MM.1S (cell line): ENCODE data around the gene HOXA11.

Experiments
- DNase-seq: peaks from one replicate; pipeline ENCODE4 v3.0.0-alpha.2; 2015
- H2AFZ ChIP-seq: fragments of 300-600 bp; sonication (generic); 2 replicates; pipeline ENCODE4 v1.6.0; 2016; ENCODE audit warnings: antibody characterized with exemption, low read length
- H3F3A ChIP-seq: fragments of 300-600 bp; sonication (generic); 2 replicates; pipeline ENCODE4 v1.6.1; 2016; ENCODE audit warnings: mild to moderate bottlenecking, antibody characterized with exemption, low read length, moderate library complexity, mixed read lengths; ENCODE audit not compliant: insufficient read depth
- H3K27ac ChIP-seq: fragments of 300-600 bp; sonication (generic); 2 replicates; pipeline ENCODE4 v1.5.1; 2016; ENCODE audit warnings: mild to moderate bottlenecking, low read length
- H3K27me3 ChIP-seq: fragments of 300-600 bp; sonication (generic); replicated peaks from 2 replicates; pipeline ENCODE4 v1.6.0; 2016; ENCODE audit warnings: low read length; ENCODE audit not compliant: insufficient read depth
- H3K36me3 ChIP-seq: fragments of 300-600 bp; sonication (generic); replicated peaks from 2 replicates; pipeline ENCODE4 v1.6.1; 2016; ENCODE audit warnings: mild to moderate bottlenecking, low read length, mixed read lengths; ENCODE audit not compliant: insufficient read depth
- H3K4me1 ChIP-seq: fragments of 300-600 bp; sonication (generic); 2 replicates; pipeline ENCODE4 v1.6.1; 2016; ENCODE audit warnings: low read length, mixed read lengths
- H3K4me2 ChIP-seq: fragments of 300-600 bp; sonication (generic); 2 replicates; pipeline ENCODE4 v1.6.0; 2016; ENCODE audit warnings: low read depth, low read length
- H3K4me3 ChIP-seq: fragments of 300-600 bp; sonication (generic); 2 replicates; pipeline ENCODE4 v1.5.1; 2016; ENCODE audit warnings: low read length, mixed read lengths
- H3K79me2 ChIP-seq: fragments of 300-600 bp; sonication (generic); 2 replicates; pipeline ENCODE4 v1.6.1; 2016; ENCODE audit warnings: mixed run types, low read length, mixed read lengths
- H3K9ac ChIP-seq: fragments of 300-600 bp; sonication (generic); 2 replicates; pipeline ENCODE4 v1.6.1; 2016; ENCODE audit warnings: low read length, mixed read lengths
- H3K9me2 ChIP-seq: fragments of 300-600 bp; sonication (generic); replicated peaks from 2 replicates; pipeline ENCODE4 v1.6.1; 2016; ENCODE audit warnings: mild to moderate bottlenecking, low read length, mixed read lengths; ENCODE audit not compliant: insufficient read depth
- H3K9me3 ChIP-seq: fragments of 300-600 bp; sonication (generic); replicated peaks from 2 replicates; pipeline ENCODE4 v1.6.1; 2016; ENCODE audit warnings: mild to moderate bottlenecking, low read length, mixed read lengths; ENCODE audit not compliant: insufficient read depth
- H4K20me1 ChIP-seq: fragments of 300-600 bp; sonication (generic); 2 replicates; pipeline ENCODE4 v1.6.1; 2016; ENCODE audit warnings: mild to moderate bottlenecking, low read length, moderate library complexity, mixed read lengths; ENCODE audit not compliant: insufficient read depth
- EZH2 ChIP-seq: fragments of 300-600 bp; sonication (generic); optimal IDR thresholded peaks from 2 replicates; pipeline ENCODE3; 2017; ENCODE audit warnings: low read depth, mild to moderate bottlenecking, antibody characterized with exemption, low read length, mixed read lengths
- EZH2phosphoT487 ChIP-seq: fragments of 300-600 bp; sonication (generic); IDR thresholded peaks from 2 replicates; pipeline ENCODE4 v1.6.1; 2018; ENCODE audit warnings: antibody characterized with exemption, low read length
- TF ChIP-seq, protein P1 (sequence below): fragments of 300-600 bp; sonication (generic); IDR thresholded peaks from 2 replicates; pipeline ENCODE4 v1.5.1; 2016; ENCODE audit warnings: antibody characterized with exemption, low read length, mixed read lengths

The HOXA11 gene

DNA sequence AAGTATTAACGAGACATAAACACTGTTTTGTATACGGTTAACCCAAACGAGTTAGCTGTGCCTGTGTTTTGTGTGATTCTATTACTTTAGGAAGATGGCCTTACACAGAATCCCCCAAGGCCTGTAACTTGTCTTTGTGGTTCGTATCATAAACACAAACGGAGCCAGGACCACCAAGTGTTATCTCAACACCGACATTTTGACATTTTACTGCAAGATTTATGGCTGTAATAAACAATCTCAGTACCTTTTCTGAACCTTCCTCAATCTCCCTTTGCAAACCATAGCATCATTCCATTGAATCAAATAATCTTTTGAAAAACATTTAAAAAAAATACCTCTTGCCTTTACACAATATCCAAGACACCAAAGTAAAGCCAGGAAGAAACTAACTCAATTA is 52.1 kb downstream of the HOXA11 start:
- no peak for DNase-seq
- no peaks in the 10 kb centered on the region for H3F3A ChIP-seq
- no peak overlapping the region for H3K4me2 ChIP-seq
- no peak overlapping the region for H3K27ac ChIP-seq
- no peak overlapping the region for H3K9ac ChIP-seq
- H3K9me3 ChIP-seq = no peaks in the 10 kb centered on the region
- H4K20me1 ChIP-seq = no peaks in the 10 kb centered on the region
- H2AFZ ChIP-seq = no peak overlapping the region
- no peak overlapping the region for H3K4me3 ChIP-seq
- TF ChIP-seq, protein P1, sequence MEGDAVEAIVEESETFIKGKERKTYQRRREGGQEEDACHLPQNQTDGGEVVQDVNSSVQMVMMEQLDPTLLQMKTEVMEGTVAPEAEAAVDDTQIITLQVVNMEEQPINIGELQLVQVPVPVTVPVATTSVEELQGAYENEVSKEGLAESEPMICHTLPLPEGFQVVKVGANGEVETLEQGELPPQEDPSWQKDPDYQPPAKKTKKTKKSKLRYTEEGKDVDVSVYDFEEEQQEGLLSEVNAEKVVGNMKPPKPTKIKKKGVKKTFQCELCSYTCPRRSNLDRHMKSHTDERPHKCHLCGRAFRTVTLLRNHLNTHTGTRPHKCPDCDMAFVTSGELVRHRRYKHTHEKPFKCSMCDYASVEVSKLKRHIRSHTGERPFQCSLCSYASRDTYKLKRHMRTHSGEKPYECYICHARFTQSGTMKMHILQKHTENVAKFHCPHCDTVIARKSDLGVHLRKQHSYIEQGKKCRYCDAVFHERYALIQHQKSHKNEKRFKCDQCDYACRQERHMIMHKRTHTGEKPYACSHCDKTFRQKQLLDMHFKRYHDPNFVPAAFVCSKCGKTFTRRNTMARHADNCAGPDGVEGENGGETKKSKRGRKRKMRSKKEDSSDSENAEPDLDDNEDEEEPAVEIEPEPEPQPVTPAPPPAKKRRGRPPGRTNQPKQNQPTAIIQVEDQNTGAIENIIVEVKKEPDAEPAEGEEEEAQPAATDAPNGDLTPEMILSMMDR = no peak
- no peak for TF ChIP-seq EZH2
- TF ChIP-seq EZH2phosphoT487 = no peak
- H3K27me3 ChIP-seq = peaks cover 3% of the 10 kb centered on the region; the same call in 1 of the 2 replicates
- no peaks in the 10 kb centered on the region for H3K9me2 ChIP-seq
- H3K4me1 ChIP-seq = no peaks in the 10 kb centered on the region
- no peaks in the 10 kb centered on the region for H3K79me2 ChIP-seq
- H3K36me3 ChIP-seq = no peaks in the 10 kb centered on the region

DNA sequence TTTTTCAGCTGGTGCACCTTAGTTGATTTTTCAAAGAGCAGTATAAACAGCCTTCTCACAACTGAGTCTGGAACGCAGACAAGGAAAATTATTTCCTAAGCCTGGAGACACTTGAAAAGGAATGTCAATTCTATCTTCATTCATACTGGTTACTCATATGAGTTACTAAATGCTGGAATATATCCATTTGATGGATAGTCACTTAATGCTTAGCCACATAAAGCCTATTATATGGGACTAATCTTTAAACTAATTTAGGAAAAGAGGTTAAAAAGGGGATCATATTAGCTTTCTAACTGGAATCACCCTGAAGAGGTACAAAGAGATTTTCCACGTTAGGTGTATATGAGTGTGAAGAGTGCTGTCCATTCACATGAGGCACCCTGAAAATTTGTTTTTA is 52.8 kb downstream of the HOXA11 start:
- Histone ChIP-seq H3K9me3 (no peaks in the 10 kb centered on the region), H3K27ac (no peak overlapping the region), H3K4me1 (no peaks in the 10 kb centered on the region), H3F3A (no peaks in the 10 kb centered on the region), H4K20me1 (no peaks in the 10 kb centered on the region), H2AFZ (no peak overlapping the region), H3K36me3 (no peaks in the 10 kb centered on the region), H3K27me3 (peaks cover 3% of the 10 kb centered on the region; the same call in 1 of the 2 replicates), H3K9me2 (no peaks in the 10 kb centered on the region), H3K4me2 (no peak overlapping the region), H3K9ac (no peak overlapping the region), H3K4me3 (no peak overlapping the region), H3K79me2 (no peaks in the 10 kb centered on the region)
- no peak for TF ChIP-seq EZH2
- no peak for TF ChIP-seq EZH2phosphoT487
- TF ChIP-seq, protein P1 = no peak
- DNase-seq = no peak

DNA sequence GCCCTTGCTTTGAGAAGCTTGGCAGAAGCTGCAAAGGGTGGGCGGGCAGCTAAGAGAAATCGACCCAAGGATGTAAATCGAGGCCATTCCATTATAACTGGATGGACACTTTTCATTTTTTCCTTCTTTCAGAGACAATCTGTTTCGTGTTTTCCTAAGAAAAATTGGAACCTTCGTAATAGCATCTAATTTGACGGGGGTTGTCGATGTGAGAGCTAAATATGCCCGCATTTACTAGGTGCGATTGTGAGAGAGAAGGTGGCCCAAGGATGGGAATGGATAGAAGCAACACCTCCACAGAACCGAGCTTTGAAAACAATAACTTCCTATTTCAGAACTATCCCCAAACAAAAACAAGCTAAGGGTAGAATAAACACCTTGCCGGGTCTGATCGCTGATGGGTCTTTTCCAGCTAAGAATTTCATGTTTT is 53.6 kb downstream of the HOXA11 start:
- Histone ChIP-seq H3K36me3 (no peaks in the 10 kb centered on the region), H3K79me2 (no peaks in the 10 kb centered on the region), H3K9me2 (no peaks in the 10 kb centered on the region), H3K27me3 (peaks cover 3% of the 10 kb centered on the region; the same call in 1 of the 2 replicates), H3K4me2 (no peak overlapping the region), H3F3A (no peaks in the 10 kb centered on the region), H4K20me1 (no peaks in the 10 kb centered on the region), H3K9ac (no peak overlapping the region), H3K9me3 (no peaks in the 10 kb centered on the region), H3K27ac (no peak overlapping the region), H3K4me3 (no peak overlapping the region), H2AFZ (no peak overlapping the region), H3K4me1 (no peaks in the 10 kb centered on the region)
- no peak for DNase-seq
- TF ChIP-seq, protein P1 = no peak
- TF ChIP-seq EZH2phosphoT487 = no peak
- TF ChIP-seq EZH2 = no peak
